HG03457 (cell line): ENCODE results near the gene MYRIP.
"Not testable (repeated sequence)": the region's sequence is repeated elsewhere in the genome, so short reads cannot be mapped to it uniquely, and the experiment has no call there.

Source experiments
- ATAC-seq: cut with Tn5 transposase; IDR thresholded peaks from one replicate; pipeline ENCODE4 v1.9.1; 2021; ENCODE audit warnings: moderate number of reproducible peaks; ENCODE audit not compliant: unreplicated experiment

MYRIP gene

DNA sequence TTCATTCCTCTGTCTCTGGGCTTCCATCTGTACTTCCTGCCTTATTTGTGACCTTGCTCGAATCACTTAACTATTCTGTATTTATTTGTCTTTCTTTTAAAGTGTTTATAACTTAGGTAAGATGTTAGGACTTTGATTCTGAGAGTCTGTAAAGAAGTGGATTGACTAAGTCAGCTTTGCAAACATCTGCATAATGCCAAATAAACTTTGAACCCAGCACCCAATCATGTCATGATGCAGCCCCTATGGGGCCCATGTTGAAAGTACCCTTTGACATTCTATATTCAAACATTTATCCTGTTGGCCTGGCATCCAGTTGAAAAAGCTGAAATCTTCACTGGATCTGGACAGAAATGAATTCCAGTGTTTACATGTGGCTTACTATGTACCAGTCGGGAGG, 3.8 kb upstream of the MYRIP start:
- no peak for ATAC-seq

DNA sequence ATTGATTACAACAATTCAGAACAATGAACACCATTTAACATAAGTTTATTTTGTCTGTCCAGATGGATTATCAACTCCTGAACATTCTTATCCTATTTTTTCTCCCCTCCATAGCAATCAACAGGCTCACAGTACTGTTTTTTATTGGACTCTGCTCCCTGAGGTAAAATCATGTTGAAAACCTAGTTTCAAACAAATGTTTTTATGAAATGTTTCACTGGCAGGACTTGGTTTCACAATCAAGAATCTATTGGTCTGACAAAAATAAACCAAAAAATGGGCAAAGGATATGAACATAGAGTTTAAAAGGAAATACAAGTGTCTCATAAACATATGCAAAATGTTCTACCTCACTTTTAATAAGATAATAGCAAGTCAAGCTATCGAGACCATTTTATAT, 2.6 kb upstream of the MYRIP start:
- no peak for ATAC-seq

- no peak for ATAC-seq
Measured at GRCh38 chr3:39808467-39809180, 785 bp upstream of the MYRIP start.

GRCh38 chr3:39809995-39810595, 686 bp downstream of the MYRIP start:
- no peak for ATAC-seq

GRCh38 chr3:39810647-39811161, 1.3 kb downstream of the MYRIP start:
- ATAC-seq, result no peak

GRCh38 chr3:39811561-39811960, 2.2 kb downstream of the MYRIP start:
- ATAC-seq, result no peak

- ATAC-seq, result no peak
Measured at GRCh38 chr3:39812537-39812936, 3.1 kb downstream of the MYRIP start.

DNA sequence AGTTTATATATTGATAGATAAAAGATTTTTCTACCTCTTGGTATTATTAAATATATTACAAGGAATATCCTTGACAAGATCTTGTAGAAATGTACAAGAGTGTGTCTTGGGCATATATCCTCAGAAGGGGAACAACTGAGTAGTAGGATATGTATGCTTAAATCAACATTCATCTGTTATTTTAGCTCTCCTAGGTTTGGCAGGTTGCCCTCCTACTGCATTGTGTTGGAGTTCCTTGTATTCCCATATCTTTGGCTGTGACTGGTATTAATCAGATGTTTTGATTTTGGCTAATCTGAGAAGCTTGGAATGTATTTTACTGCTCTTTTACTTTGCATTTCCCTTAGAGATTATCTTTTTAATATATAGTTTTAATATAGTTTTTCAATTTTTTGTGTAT, 4.6 kb downstream of the MYRIP start:
- ATAC-seq, result no peak

GRCh38 chr3:39819899-39820298, 10.5 kb downstream of the MYRIP start:
- no peak for ATAC-seq

GRCh38 chr3:39833764-39834163, 24.4 kb downstream of the MYRIP start:
- not testable (repeated sequence) for ATAC-seq

GRCh38 chr3:39839484-39839883, 30.1 kb downstream of the MYRIP start:
- no peak for ATAC-seq

GRCh38 chr3:39843440-39843839, 34.0 kb downstream of the MYRIP start:
- no peak for ATAC-seq

DNA sequence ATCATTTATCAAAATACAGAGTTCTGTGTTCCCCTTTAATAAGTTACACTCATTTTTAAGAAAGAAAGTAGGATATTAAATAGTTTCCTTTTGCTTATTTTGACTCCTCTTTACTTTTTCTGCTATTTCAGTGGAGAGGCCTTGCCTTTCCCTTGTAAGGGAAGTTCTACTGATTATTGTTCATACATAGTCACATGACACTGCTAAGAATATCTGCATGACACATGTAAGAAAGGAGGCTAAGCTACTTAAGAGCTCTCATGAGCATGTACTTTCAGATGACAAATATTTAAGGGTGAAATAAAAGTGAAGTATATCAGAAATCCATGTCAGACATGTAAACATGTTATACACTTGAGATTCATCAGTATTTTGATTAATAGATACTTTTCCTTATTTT, 39.0 kb downstream of the MYRIP start:
- ATAC-seq, result no peak

DNA sequence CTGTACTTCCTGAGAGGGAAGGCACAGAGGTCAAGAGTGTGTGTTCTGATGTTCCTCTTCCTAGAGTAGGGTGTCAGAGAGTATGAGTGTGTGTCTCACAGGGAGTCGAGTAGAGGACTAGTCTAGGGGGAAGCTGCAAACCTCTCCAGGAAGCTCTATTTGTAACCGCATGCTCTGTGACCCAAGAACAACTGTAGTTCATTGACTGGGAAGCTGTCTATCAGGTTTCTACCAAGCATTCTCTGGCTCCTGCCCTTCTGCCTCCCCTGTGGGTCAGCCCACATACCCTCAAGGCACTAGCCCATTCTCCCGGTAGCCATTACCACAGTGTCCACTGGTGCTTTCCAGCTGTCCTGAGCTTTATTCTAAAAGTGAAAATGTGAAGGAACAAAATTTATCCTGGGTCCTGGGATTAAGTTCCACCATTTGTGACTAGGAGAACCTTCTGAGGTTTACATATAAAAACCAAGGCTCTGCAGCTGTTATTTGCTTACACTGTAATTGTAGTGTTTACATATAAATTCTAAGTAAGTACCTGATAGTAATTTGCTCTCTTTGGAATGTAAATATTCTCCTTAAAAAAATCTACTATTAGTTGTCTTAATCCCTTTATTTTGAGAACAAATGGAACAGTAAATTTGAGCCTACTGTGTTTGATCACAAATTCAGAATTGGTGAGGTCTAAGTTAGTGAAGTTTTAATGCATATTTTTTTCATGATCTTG, 40.7 kb downstream of the MYRIP start:
- no peak for ATAC-seq

- no peak for ATAC-seq
Measured at GRCh38 chr3:39850716-39851032, 41.3 kb downstream of the MYRIP start.

GRCh38 chr3:39855517-39855916, 46.1 kb downstream of the MYRIP start:
- no peak for ATAC-seq

DNA sequence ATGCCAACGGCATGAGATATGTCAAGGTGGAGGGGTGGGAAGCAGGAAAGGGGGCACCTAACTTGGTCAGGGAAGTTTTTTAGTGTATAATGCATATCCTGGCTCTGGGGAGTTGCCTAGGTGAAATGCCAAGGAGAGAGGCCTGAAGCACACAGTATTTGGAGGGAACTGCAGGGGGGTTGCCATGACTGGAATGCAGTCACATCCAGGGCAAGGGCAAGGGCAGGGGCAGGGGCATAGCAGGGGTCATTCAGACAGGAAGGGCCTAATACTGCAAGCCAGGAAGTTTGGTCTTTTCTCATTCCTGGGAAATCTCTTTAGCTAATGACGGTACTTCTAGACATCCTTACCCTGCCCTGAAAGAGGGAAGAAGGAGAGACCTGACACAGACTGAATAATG, 60.5 kb downstream of the MYRIP start:
- ATAC-seq, result no peak

GRCh38 chr3:39870706-39871105, 61.3 kb downstream of the MYRIP start:
- ATAC-seq, result no peak

DNA sequence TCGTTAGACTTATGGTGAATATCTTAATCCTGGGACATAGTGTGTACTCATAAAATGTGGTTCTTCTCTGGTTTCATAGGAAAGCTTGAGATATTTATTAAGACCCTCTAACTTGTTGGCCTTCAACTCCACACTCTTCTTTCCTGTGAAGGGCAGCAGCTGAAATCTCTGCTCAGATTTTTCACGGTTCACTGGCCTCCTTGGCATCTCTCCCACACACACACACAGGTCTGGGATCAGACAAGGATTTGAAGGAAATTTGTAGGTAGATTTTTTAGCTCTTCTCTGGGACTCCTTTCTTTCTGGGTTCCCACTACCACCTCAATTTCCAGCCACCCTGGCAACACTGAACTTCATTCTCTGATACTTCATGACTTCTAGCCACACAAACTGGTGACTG, 70.2 kb downstream of the MYRIP start:
- no peak for ATAC-seq

- no peak for ATAC-seq
Measured at GRCh38 chr3:39882111-39882510, 72.7 kb downstream of the MYRIP start.

- no peak for ATAC-seq
Measured at GRCh38 chr3:39892068-39892467, 82.7 kb downstream of the MYRIP start.

GRCh38 chr3:39896184-39896583, 86.8 kb downstream of the MYRIP start:
- ATAC-seq, result no peak
